ENCODE data around the gene PCDHGC5. TPM values are rescaled to one million over a fixed set of nuclear protein-coding genes. Genes with fewer than 3 reads are reported as not detected.

PCDHGC5 gene
- total and polyA plus RNA-seq, 9 of the 15 experiments (the other 6 are each of a cell fraction or from before 2014, with no cell fraction given): not detected

DNA sequence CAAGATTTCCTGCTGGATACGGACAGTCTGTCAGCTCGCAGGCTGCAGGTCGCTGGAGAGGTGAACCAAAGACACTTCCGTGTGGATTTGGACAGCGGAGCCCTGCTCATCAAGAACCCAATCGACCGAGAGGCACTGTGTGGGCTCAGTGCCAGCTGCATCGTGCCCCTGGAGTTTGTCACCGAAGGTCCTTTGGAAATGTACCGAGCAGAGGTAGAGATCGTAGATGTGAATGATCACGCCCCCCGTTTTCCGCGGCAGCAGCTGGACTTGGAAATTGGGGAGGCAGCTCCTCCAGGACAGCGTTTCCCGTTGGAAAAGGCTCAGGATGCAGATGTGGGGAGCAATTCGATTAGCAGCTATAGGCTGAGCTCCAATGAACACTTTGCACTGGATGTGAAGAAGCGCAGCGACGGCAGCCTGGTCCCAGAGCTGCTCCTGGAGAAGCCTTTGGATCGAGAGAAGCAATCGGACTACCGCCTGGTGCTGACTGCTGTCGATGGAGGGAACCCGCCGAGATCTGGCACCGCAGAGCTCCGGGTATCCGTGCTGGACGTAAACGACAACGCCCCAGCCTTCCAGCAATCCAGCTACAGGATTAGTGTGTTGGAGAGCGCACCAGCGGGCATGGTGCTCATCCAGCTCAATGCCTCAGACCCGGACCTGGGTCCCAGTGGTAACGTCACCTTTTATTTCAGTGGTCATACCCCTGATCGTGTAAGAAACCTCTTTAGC lies 3.4 kb upstream of the PCDHGC5 start:
- no peaks in the 10 kb centered on the region for H3K79me2 ChIP-seq (ENCODE audit: control insufficient read depth, insufficient read depth, low read length)
- no TSS peak for BruUV-seq (replicated peaks)
- no peaks in the 10 kb centered on the region for H3K36me3 ChIP-seq (ENCODE audit: control insufficient read depth, insufficient read depth, low read length)
- peak overlapping the region in 1 of 2 experiments; percentile 26; a peak in 1 of 4 replicates for H3K9ac ChIP-seq (ENCODE audit: insufficient read depth in 1 of 2, low read depth in 2 of 2, low read length in 2 of 2)
- DNase-seq (ENCODE audit: extremely low read depth in 1 of 4, low spot score in 3 of 4): no peak
- peaks cover 55 to 61% of the 10 kb centered on the region in 2 experiments for H3K27me3 ChIP-seq (ENCODE audit: control insufficient read depth in 2 of 2, insufficient read depth in 2 of 2, low read length in 2 of 2)
- ChIA-PET POLR2A (interaction anchor here (0.9 to 1.4 kb wide), 4 partner anchors 10 to 168 kb away, joined by 3 to 4 read pairs (median 3); partner anchors contain the start of gene PCDHGC3), CTCF (ENCODE audit: low intra/inter-chr PET ratio) (no interaction called here)
- H3K27ac ChIP-seq (ENCODE audit: extremely low read depth, low read depth, low read length): no peak overlapping the region
- FAIRE-seq: no peak
- no peaks in the 10 kb centered on the region for H3K9me1 ChIP-seq (ENCODE audit: control insufficient read depth, insufficient read depth, low read length)
- H3K4me1 ChIP-seq (replicated peaks in 1 of 2; ENCODE audit: control insufficient read depth in 2 of 2, insufficient read depth in 2 of 2, low read length in 2 of 2): peaks cover 0 to 6% of the 10 kb centered on the region in 2 experiments; a peak in 2 of 5 replicates
- WGBS (ENCODE audit: insufficient coverage, low coverage, missing lambda C conversion rate): 4% methylated on average over 38 of the region's 38 CpGs
- intact Hi-C loops (cut with micrococcal nuclease) (no loop called here), in situ Hi-C loops (cut with MboI) (no loop called here)
- 0 out of 2 replicates have a peak, but pooled peaks cover 5% of the 10 kb centered on the region for H4K20me1 ChIP-seq (replicated peaks; ENCODE audit: control insufficient read depth, insufficient read depth, low read length)
- peak; percentile 73; the same call in 1 of the 2 replicates for TF ChIP-seq EZH2 (IDR thresholded peaks at IDR 0.05; ENCODE audit: borderline replicate concordance, low read depth, low read length)
- 0 out of 2 replicates have a peak, but pooled peaks have one; percentile 14 for TF ChIP-seq NFIC (IDR thresholded peaks at IDR 0.05)
- TF ChIP-seq, protein P1, sequence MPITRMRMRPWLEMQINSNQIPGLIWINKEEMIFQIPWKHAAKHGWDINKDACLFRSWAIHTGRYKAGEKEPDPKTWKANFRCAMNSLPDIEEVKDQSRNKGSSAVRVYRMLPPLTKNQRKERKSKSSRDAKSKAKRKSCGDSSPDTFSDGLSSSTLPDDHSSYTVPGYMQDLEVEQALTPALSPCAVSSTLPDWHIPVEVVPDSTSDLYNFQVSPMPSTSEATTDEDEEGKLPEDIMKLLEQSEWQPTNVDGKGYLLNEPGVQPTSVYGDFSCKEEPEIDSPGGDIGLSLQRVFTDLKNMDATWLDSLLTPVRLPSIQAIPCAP (CRISPR knock-in tag; IDR thresholded peaks at IDR 0.05; ENCODE audit: borderline replicate concordance): no peak
- TF ChIP-seq MAFG (tag; conservative IDR thresholded peaks at IDR 0.05): no peak
- TF ChIP-seq HIVEP1 (CRISPR knock-in tag; IDR thresholded peaks at IDR 0.05): no peak
- TF ChIP-seq, protein P2, sequence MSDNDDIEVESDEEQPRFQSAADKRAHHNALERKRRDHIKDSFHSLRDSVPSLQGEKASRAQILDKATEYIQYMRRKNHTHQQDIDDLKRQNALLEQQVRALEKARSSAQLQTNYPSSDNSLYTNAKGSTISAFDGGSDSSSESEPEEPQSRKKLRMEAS (CRISPR knock-in tag; IDR thresholded peaks at IDR 0.05): no peak
- no peak for TF ChIP-seq ZNF134 (CRISPR knock-in tag; conservative IDR thresholded peaks at IDR 0.05)
- no peak for ATAC-seq
- H3K9me3 ChIP-seq (replicated peaks; ENCODE audit: control insufficient read depth, insufficient read depth, low read depth, low read length): no peaks in the 10 kb centered on the region
- no peak overlapping the region for H3K4me2 ChIP-seq (ENCODE audit: insufficient read depth, low read length)
- no peak overlapping the region for H3K4me3 ChIP-seq
- no peak overlapping the region for H2AFZ ChIP-seq (ENCODE audit: low read depth, low read length)

All from K562 (cell line).